Dedifferentiated amniotic fluid mesenchymal stem cell (primary cell): ENCODE measurements around the gene PTPRA.
"Not testable (repeated sequence)": the region's sequence is repeated elsewhere in the genome, so short reads cannot be mapped to it uniquely, and the experiment has no call there.

ENCODE experiments used
- DNase-seq: peaks from one replicate; pipeline ENCODE4 v3.0.0-alpha.2; 2016; ENCODE audit errors: extremely low spot score

The PTPRA gene

DNA sequence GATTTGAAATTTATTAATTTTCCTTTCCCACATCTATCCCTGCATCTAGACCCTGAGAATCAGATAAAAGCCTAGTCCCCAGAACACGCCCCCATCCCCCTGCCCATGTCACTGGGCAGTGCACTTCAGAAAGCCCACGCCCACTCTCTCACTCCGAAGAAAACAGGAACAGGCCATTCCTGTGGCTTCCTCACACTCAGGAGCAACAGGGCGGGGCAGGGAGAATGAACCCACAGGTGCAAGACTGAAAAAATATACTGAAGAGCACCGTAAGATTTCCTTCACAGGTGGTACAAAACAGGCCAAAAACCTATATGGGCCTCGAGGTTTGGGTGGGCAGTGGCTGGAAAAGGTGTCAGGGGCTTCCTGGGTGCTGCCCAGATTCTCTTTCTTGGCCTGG, 201.5 kb downstream of the PTPRA start:
- no peak for DNase-seq

DNA sequence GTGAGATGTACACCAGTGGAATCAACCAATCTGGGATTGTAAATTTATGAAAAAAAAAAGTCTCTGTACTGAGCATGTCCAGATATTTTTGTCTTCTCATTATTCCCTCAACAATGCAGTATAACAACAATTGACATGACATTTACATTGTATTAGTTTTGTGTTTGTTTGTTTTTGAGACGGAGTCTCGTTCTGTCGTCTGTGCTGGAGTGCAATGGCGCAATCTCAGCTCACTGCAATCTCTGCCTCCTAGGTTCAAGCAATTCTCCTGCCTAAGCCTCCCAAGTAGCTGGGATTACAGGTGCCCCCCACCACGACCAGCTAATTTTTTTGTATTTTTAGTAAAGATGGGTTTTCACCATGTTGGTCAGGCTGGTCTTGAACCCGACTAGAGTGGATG, 202.0 kb downstream of the PTPRA start:
- not testable (repeated sequence) for DNase-seq

DNA sequence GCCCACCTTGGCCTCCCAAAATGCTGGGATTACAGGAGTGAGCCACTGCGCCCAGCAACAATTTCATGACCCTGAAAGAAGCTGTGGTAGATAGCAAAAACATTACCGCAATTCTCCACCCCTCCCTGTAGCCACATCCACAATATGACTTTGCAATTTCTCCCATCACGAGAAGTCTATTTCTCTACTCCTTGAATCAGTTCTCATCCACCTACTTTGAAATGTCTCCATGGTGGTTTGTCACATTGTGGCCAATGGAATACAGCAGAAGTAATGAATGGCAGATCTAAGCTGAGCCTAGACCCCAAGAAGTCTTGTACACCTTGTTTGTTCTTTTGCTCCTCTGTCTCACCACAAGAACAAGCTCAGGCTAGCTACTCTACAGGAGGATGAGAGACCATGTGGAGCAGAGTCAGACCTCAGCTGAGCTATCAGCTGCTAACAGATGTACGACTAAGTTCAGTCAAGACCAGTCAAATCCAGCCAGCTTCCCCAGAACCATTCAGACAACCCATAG, 204.4 kb downstream of the PTPRA start:
- DNase-seq, result no peak

DNA sequence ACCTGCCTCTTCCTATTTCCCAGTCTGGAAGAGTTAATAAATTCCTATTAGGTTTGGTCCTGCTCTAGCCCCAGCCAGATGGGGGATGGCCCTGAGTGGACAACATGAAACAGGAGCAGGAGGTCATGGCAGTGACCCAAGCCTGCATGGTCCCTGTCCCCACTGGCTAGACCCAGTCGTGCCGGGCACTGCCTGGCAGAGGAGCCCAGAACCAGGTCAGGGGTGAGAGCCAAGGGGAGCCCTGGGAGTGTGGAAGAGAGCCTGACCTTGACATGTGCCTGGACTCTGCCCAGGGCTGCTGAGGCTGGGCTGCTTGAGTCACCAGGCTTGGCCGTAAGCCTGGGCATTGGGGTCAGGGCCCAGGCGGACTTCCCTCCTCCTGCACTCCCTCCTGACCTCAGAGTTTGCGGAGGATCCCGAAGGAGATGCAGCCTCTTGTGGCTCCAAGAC, 207.7 kb downstream of the PTPRA start:
- no peak for DNase-seq

DNA sequence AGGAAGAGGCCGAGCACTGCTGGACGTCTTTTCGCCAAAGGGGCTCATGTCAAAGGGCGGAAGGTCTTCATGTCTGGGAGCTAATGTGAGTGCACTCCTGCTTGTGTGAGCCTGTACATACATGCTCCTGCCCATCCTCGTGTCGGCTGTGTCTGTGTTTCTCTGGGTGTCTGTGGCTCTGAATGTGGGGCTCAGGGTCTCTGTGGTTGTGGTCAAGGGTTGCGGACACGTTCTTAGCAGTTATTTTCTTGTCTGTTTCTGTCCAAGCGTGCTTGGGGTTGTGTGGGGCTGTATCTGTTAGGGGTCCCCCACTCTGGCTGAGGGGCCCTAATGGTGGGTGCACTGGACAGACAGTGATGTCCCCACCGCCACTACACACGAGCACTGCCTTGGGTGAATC, 208.4 kb downstream of the PTPRA start:
- no peak for DNase-seq

DNA sequence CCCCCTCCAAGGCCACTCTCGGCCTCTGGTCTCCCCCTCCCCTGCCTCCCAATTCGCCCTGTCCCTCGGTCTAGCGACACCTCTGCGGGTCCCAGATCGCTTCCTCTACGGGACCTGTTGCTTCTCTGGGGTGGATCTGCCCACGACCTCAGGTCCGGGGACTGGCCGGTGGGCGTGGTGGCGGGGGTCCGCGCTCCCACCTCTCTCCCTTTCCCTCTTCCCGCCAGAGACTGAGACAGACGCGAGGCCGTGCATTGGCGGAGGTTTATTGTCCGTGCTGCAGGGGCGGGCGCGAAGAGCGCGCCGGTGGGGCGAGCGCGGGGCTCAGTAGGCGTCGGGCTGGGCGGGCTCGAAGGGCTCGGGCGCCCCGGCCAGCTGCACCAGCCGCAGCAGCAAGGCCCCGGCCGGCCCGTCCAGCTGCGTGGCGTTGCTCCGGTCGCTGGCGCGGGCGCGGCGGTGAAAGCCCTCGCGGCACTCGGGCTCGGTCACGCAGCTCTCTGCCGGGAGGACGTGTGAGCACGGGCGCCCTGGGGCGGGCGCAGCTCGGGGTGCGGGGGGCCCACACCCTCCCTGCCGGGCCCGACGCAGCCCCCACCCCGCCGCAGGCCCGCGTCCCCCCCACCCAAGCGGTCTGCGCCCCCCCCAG, 209.1 kb downstream of the PTPRA start:
- no peak for DNase-seq

DNA sequence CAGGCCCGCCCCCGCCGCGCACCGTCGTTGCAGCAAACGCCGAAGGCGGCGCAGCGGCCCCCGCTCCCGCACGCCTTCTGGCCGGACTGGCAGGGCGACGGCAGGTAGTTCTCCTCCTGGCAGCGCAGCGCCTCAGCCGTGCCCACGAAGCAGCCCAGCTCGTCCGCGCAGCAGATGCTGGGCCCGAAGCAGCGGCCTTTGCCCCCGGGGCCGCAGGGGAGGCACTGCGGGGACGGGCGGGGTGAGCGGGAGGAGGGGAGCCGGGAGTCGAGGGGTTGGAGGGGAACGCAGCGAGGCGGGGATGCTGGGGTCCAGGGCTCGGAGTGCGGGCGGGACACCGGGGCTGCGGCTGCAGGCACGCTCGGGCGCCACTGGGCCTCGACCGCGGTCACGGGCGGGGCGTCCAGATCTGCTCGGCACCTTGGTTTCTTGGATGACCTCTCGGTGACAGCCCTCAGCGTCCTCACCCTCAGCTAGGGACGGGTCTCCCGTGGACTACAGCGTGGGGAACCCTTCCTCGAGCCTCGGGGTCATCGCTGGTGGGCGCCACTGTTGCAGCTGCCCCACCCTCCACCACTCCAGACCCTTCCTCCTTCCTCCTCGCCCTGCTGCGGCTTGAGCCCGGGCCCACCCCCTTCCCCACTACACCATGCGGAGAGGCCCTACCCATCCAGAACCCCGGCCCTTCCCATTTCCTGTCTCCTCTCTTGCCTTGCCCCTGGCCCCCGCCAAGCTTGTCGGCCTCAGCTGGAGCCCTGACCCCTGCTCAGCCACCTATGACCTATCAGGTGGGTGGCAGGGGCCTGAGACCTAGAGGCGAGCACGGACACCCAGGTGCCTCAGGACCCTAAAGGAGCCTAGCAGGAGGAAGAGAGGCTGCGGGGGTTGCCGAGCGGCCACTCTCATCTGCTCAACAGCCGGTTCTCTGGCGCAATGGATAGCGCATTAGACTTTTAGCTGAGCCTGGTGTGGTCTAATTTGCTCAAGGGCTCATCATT, 210.0 kb downstream of the PTPRA start:
- no peak for DNase-seq

DNA sequence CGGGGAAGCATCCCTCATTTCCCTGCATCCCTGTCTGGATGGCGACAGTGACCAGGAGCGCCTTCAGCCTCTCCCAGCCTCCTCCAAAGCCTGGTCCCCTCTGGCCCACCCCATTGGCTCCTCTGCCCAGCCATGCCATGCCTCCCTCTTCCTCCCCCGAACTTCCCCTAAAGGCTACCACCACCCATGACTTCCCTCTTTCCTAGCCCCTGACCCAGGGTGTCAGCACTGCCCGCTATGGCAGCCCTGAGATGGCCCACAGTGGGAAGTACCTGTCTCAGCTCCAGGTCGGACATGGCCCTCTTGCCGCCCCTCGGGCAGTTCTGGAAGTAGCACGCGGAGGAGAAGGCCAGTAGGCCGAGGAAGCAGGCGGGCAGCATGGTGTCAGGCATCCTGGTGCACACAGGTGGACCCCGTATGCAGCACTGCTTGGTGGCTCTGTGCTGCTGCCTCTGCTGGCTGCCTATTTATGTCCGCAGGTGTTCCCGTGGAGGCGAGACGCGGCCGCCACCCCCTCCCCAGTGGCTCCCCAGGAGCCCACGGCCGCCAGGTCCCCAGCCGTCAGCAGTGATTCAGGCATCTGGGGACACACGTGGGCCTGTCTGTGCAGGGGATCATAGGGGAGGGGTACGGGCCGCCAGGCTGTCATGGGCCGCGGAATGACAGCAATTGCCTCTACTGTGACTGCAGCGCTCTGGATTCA, 211.2 kb downstream of the PTPRA start, which contains the start of gene AVP:
AVP (minus strand) TSS at position 442 of the 703 bp plus-strand sequence; CDS start at position 392, 50 bp downstream.
- DNase-seq, result no peak

DNA sequence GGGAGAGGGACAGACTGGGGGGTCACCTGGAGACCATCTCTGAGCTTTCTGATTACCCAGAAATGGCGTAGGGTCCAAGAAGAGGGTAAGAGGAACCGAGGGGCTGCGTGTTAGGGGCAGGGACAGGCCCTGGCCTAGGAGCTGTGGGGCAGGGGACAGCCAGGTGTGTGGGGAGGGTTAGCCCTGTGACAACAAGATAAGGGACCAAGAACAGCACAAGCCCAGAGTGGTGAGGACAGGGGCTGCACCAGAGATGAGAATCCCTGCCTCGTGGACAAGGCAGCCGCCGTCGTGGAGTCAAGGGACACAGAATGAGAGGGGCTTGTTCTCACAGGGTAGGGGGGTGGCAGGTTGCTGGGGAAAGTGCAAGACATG, 211.7 kb downstream of the PTPRA start:
- no peak for DNase-seq

DNA sequence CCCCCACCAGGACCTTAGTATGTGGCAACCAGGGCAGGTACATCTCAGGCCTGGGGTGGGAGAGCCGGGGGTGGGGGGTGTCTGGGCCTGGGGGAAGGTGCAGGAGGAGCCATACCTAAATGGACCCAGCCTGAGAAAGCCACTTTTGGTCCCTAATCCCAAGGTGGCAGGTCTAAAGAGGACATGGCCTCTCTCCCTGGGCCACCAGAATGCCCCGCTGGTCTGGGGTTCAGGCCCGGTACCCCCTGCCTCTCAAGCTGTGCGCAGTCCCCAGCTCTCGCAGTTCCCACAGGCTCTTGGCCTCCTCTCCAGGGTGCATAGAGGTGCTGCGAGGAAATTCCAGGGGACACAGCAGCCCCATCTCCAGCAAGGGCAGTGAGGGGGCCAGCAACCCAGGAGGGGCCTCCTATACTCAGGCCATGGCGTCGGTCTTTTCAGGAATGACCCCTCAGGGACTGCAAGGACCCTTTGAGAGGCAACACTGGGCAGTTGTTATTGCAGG, 212.3 kb downstream of the PTPRA start:
- DNase-seq, result no peak

DNA sequence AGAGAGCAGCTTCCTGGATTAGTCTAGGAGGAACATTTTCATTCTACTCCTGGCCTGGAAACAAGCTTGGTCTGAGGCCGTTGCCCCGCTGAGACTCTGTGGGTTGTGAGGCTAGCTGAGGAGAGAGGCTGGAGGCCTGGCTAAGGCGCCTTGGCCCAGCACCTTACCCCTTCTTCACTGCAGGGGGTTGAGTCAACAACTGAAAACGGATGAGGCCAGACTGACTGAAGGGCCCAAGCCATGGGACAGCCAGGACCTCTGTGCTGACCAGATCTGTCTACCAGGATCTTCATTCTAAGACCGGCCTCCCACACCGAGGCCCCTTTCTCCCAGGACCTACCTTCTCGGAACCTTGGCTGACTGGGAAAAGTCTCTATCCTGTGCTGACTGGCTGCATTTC, 214.8 kb downstream of the PTPRA start:
- no peak for DNase-seq
